Thyroid gland (tissue), 4 donors: ENCODE data around the gene PLEKHM1. TPM values are rescaled to one million over a fixed set of nuclear protein-coding genes. Genes with fewer than 3 reads are reported as not detected.

Experiments
- DNase-seq, 2 donors: peaks; one replicate each; pipeline ENCODE4 v3.0.0-alpha.2; 2019
- H3K27ac ChIP-seq, 3 donors: fragments of 200-600 bp; sonication (generic); 1 replicate in 2 of 3; 2 replicates in 1 of 3; pipeline ENCODE4 v1.5.1; 2016 to 2019; ENCODE audit warnings: mild to moderate bottlenecking in 1 of 3, moderate library complexity in 1 of 3
- H3K27me3 ChIP-seq: fragments of 200-600 bp; sonication (generic); one replicate; pipeline ENCODE4 v1.5.1; 2019
- H3K36me3 ChIP-seq, 2 donors: fragments of 200-600 bp; sonication (generic); one replicate each; pipeline ENCODE4 v1.5.1; 2016 to 2019
- H3K4me1 ChIP-seq, 2 donors: fragments of 200-600 bp; sonication (generic); one replicate each; pipeline ENCODE4 v1.5.1; 2017 to 2019
- H3K4me3 ChIP-seq, 3 donors: fragments of 200-600 bp; sonication (generic); replicated peaks in 1 of 3; 1 replicate in 2 of 3; 2 replicates in 1 of 3; pipeline ENCODE4 v1.5.1; 2016; ENCODE audit warnings: mild to moderate bottlenecking in 1 of 3
- H3K9me3 ChIP-seq: fragments of 200-600 bp; sonication (generic); one replicate; pipeline ENCODE4 v1.5.1; 2017
- CTCF ChIP-seq, 6 experiments: fragments of 200-600 bp in 3 of 6; fragments of 450-650 bp in 3 of 6; sonication (generic) in 3 of 6; IDR thresholded peaks; one replicate each; pipeline ENCODE4 v1.5.1; 2016 to 2019; ENCODE audit warnings: antibody characterized with exemption in 6 of 6, mild to moderate bottlenecking in 2 of 6, inconsistent platforms in 1 of 6, moderate library complexity in 1 of 6
- POLR2A ChIP-seq, 2 donors: fragments of 450-650 bp; IDR thresholded peaks; one replicate each; pipeline ENCODE4 v1.6.1; 2017; ENCODE audit warnings: antibody characterized with exemption in 2 of 2, mild to moderate bottlenecking in 2 of 2, moderate library complexity in 1 of 2
- WGBS, 2 donors: methylation state at CpG; one replicate each; pipeline ENCODE4 v1.1.5; 2017; 5-methylcytosine and 5-hydroxymethylcytosine counted together
- intact Hi-C: fragments of 100-400 bp; cut with DNase I; formaldehyde crosslinking; loops from one replicate; pipeline ENCODE4 v1.15.1; 2023
- total RNA-seq, 4 donors: library from RNA; depleted of rRNA; stranded (reverse); fragments of >200 nt; gene quantifications; one replicate each; pipeline ENCODE4 v1.2.3, GENCODE V29; 2016

PLEKHM1 gene
- total RNA-seq, 4 donors from 2014 or later: 47.9 to 114 (median 95.1) TPM

- no peak overlapping the region for H3K4me3 ChIP-seq
- intact Hi-C loops: no loop called here
- peaks cover 12 to 18% of the 10 kb centered on the region in 2 donors for H3K4me1 ChIP-seq
- H3K27me3 ChIP-seq: no peaks in the 10 kb centered on the region
- WGBS, 2 donors: 89 to 100% methylated on average over 2 to 8 of the region's 10 CpGs
- no peaks in the 10 kb centered on the region for H3K9me3 ChIP-seq
- TF ChIP-seq CTCF (IDR thresholded peaks at IDR 0.05) (no peak), POLR2A (IDR thresholded peaks at IDR 0.05) (no peak)
- H3K36me3 ChIP-seq: peaks cover 13 to 27% of the 10 kb centered on the region in 2 donors
- no peak overlapping the region for H3K27ac ChIP-seq
- DNase-seq: no peak
These were observed 54.4 kb downstream of the PLEKHM1 start for GRCh38 chr17:45436161-45436560.

GRCh38 chr17:45435481-45435880, 55.0 kb downstream of the PLEKHM1 start:
- intact Hi-C loops: no loop called here
- Histone ChIP-seq H3K4me1 (peaks cover 19 to 25% of the 10 kb centered on the region in 2 donors), H3K9me3 (no peaks in the 10 kb centered on the region), H3K27me3 (no peaks in the 10 kb centered on the region), H3K36me3 (peaks cover 13 to 27% of the 10 kb centered on the region in 2 donors), H3K27ac (no peak overlapping the region), H3K4me3 (no peak overlapping the region)
- TF ChIP-seq CTCF (IDR thresholded peaks at IDR 0.05): no peak
- no peak for TF ChIP-seq POLR2A (IDR thresholded peaks at IDR 0.05)
- no peak for DNase-seq
- WGBS, 2 donors: 85 to 86% methylated on average over 5 of the region's 5 CpGs

- 89 to 93% methylated on average over 2 to 3 of the region's 4 CpGs for WGBS, 2 donors
- Histone ChIP-seq H3K4me1 (peaks cover 25 to 44% of the 10 kb centered on the region in 2 donors), H3K4me3 (peak overlapping the region in 1 of 3 donors; percentile 56), H3K27me3 (no peaks in the 10 kb centered on the region), H3K9me3 (no peaks in the 10 kb centered on the region), H3K27ac (peak overlapping the region; percentile 26 to 56 (median 31)), H3K36me3 (peaks cover 7 to 19% of the 10 kb centered on the region in 2 donors)
- DNase-seq: no peak
- intact Hi-C loops: no loop called here
- TF ChIP-seq POLR2A (IDR thresholded peaks at IDR 0.05) (no peak), CTCF (IDR thresholded peaks at IDR 0.05) (no peak)
These were observed 57.4 kb downstream of the PLEKHM1 start for GRCh38 chr17:45433159-45433535.

GRCh38 chr17:45432405-45433158, 57.9 kb downstream of the PLEKHM1 start, which contains the start of gene ARHGAP27:
Gene ARHGAP27, minus strand, starts transcription at chr17:45432870. Its CDS starts 2,591 bp downstream, at chr17:45430279.
- Histone ChIP-seq H3K36me3 (peaks cover 4 to 15% of the 10 kb centered on the region in 2 donors), H3K4me3 (peak within 1 kb of the TSS; percentile 44 to 56 (median 47)), H3K27ac (peak within 1 kb of the TSS; percentile 31 to 56 (median 39)), H3K4me1 (peaks cover 26 to 48% of the 10 kb centered on the region in 2 donors), H3K9me3 (no peaks in the 10 kb centered on the region), H3K27me3 (no peaks in the 10 kb centered on the region)
- peak; percentile 50 to 51 for DNase-seq
- intact Hi-C loops: no loop called here
- TF ChIP-seq CTCF (IDR thresholded peaks at IDR 0.05) (no peak), POLR2A (IDR thresholded peaks at IDR 0.05) (no peak)
- WGBS, 2 donors: 0 to 4% methylated on average over 5 to 23 of the region's 66 CpGs
